IPS-NIHi7 (cell line): ENCODE measurements around the gene SCCPDH.

Source experiments
- DNase-seq: peaks from one replicate; pipeline ENCODE4 v3.0.0; 2012; ENCODE audit warnings: mixed read lengths; ENCODE audit errors: extremely low spot score

The SCCPDH gene

GRCh38 chr1:246784621-246785493, 60.6 kb downstream of the SCCPDH start:
- no peak for DNase-seq

GRCh38 chr1:246785494-246786111, 61.4 kb downstream of the SCCPDH start:
- DNase-seq: no peak

- DNase-seq: no peak
Observed at GRCh38 chr1:246786606-246787238, 62.5 kb downstream of the SCCPDH start.

GRCh38 chr1:246787781-246788513, 63.7 kb downstream of the SCCPDH start:
- DNase-seq: no peak

- DNase-seq: no peak
Observed at GRCh38 chr1:246788895-246789338, 64.7 kb downstream of the SCCPDH start.

- DNase-seq: no peak
Observed at GRCh38 chr1:246789454-246790339, 65.5 kb downstream of the SCCPDH start.

GRCh38 chr1:246790364-246790763, 66.2 kb downstream of the SCCPDH start:
- no peak for DNase-seq

GRCh38 chr1:246790833-246791232, 66.6 kb downstream of the SCCPDH start:
- no peak for DNase-seq

- no peak for DNase-seq
Observed at GRCh38 chr1:246791303-246791918, 67.2 kb downstream of the SCCPDH start.

GRCh38 chr1:246792603-246793002, 68.4 kb downstream of the SCCPDH start:
- DNase-seq: no peak

- no peak for DNase-seq
Observed at GRCh38 chr1:246793356-246793896, 69.2 kb downstream of the SCCPDH start.

GRCh38 chr1:246794048-246794827, 70.0 kb downstream of the SCCPDH start:
- DNase-seq: no peak

- no peak for DNase-seq
Observed at GRCh38 chr1:246794828-246795671, 70.8 kb downstream of the SCCPDH start.

- DNase-seq: no peak
Observed at GRCh38 chr1:246795906-246796694, 71.9 kb downstream of the SCCPDH start.

- DNase-seq: no peak
Observed at GRCh38 chr1:246797157-246797556, 72.9 kb downstream of the SCCPDH start.

GRCh38 chr1:246797597-246797996, 73.4 kb downstream of the SCCPDH start:
- DNase-seq: no peak

GRCh38 chr1:246798107-246798506, 73.9 kb downstream of the SCCPDH start:
- no peak for DNase-seq
